ENCODE measurements around the gene CBR1. TPM values are rescaled to one million over a fixed set of nuclear protein-coding genes. Genes with fewer than 3 reads are reported as not detected.
A peak's percentile ranks its signal among the peaks of the same experiment; 100 is the strongest.
"Not testable (repeated sequence)": the region's sequence is repeated elsewhere in the genome, so short reads cannot be mapped to it uniquely, and the experiment has no call there.

The CBR1 gene
- total and polyA plus RNA-seq, 8 donors = 79.9 to 372 (median 155) TPM

- peaks cover 7 to 26% (median 19%) of the 10 kb centered on the region in 4 donors for H3K36me3 ChIP-seq
- peaks cover 30 to 62% (median 46%) of the 10 kb centered on the region in 4 donors for H3K4me1 ChIP-seq
- TF ChIP-seq POLR2AphosphoS5 (IDR thresholded peaks at IDR 0.05) (no peak), EP300 (IDR thresholded peaks at IDR 0.05) (no peak), POLR2A (IDR thresholded peaks at IDR 0.05) (no peak), CTCF (IDR thresholded peaks at IDR 0.05) (no peak)
- no peak for DNase-seq
- H3K27ac ChIP-seq = peak overlapping the region in 3 of 5 donors; percentile 4 to 36 (median 14)
- intact Hi-C loops (cut with DNase I; ENCODE audit: low total_unique reads) = no loop called here
- WGBS, 5 donors = 89 to 97% (median 94%) methylated on average over 12 of the region's 12 CpGs
- peaks cover 0 to 10% (median 3%) of the 10 kb centered on the region in 4 donors for H3K9me3 ChIP-seq
- H3K4me3 ChIP-seq = peak overlapping the region in 2 of 4 donors; percentile 79 to 86
- H3K27me3 ChIP-seq = no peaks in the 10 kb centered on the region
These were observed 2.8 kb downstream of the CBR1 start for GRCh38 chr21:36072453-36073162.

GRCh38 chr21:36073181-36073580, 3.4 kb downstream of the CBR1 start:
- Histone ChIP-seq H3K4me1 (peaks cover 30 to 66% (median 47%) of the 10 kb centered on the region in 4 donors), H3K27me3 (no peaks in the 10 kb centered on the region), H3K27ac (peak overlapping the region in 3 of 5 donors; percentile 4 to 36 (median 14)), H3K9me3 (peaks cover 0 to 10% (median 3%) of the 10 kb centered on the region in 4 donors), H3K4me3 (no peak overlapping the region), H3K36me3 (peaks cover 7 to 26% (median 19%) of the 10 kb centered on the region in 4 donors)
- TF ChIP-seq CTCF (IDR thresholded peaks at IDR 0.05) = no peak
- TF ChIP-seq POLR2A (IDR thresholded peaks at IDR 0.05) = no peak
- no peak for TF ChIP-seq POLR2AphosphoS5 (IDR thresholded peaks at IDR 0.05)
- no peak for TF ChIP-seq EP300 (IDR thresholded peaks at IDR 0.05)
- peak; percentile 56 to 57 for DNase-seq
- intact Hi-C loops (cut with DNase I; ENCODE audit: low total_unique reads) = no loop called here
- 21 to 28% (median 26%) methylated on average over 3 of the region's 3 CpGs for WGBS, 5 donors

GRCh38 chr21:36073911-36074310, 4.1 kb downstream of the CBR1 start:
- 88 to 94% (median 92%) methylated on average over 5 of the region's 5 CpGs for WGBS, 5 donors
- intact Hi-C loops (cut with DNase I; ENCODE audit: low total_unique reads); DNase-seq; H3K4me3 ChIP-seq; H3K9me3 ChIP-seq; H3K27me3 ChIP-seq: not testable (repeated sequence)
- H3K27ac ChIP-seq = peak overlapping the region in 1 of 5 donors; percentile 36
- peaks cover 7 to 26% (median 19%) of the 10 kb centered on the region in 4 donors for H3K36me3 ChIP-seq
- H3K4me1 ChIP-seq = peaks cover 30 to 68% (median 47%) of the 10 kb centered on the region in 4 donors

- no peaks in the 10 kb centered on the region for H3K9me3 ChIP-seq
- intact Hi-C loops (cut with DNase I; ENCODE audit: low total_unique reads) = no loop called here
- peaks cover 23 to 62% (median 41%) of the 10 kb centered on the region in 4 donors for H3K4me1 ChIP-seq
- WGBS, 5 donors = 71 to 83% (median 81%) methylated on average over 3 of the region's 3 CpGs
- H3K27me3 ChIP-seq = no peaks in the 10 kb centered on the region
- peaks cover 7 to 26% (median 19%) of the 10 kb centered on the region in 4 donors for H3K36me3 ChIP-seq
- peak overlapping the region in 1 of 5 donors; percentile 66 for H3K27ac ChIP-seq
- TF ChIP-seq POLR2AphosphoS5 (IDR thresholded peaks at IDR 0.05) (no peak), CTCF (IDR thresholded peaks at IDR 0.05) (no peak), EP300 (IDR thresholded peaks at IDR 0.05) (no peak), POLR2A (IDR thresholded peaks at IDR 0.05) (no peak)
- H3K4me3 ChIP-seq = no peak overlapping the region
- DNase-seq = peak in 1 of 2 donors; percentile 36
These were observed 5.3 kb downstream of the CBR1 start for GRCh38 chr21:36075171-36075570.

- Histone ChIP-seq H3K36me3 (peaks cover 7 to 26% (median 19%) of the 10 kb centered on the region in 4 donors), H3K4me3 (no peak overlapping the region), H3K9me3 (no peaks in the 10 kb centered on the region), H3K27me3 (no peaks in the 10 kb centered on the region), H3K27ac (peak overlapping the region in 3 of 5 donors; percentile 12 to 66 (median 52)), H3K4me1 (peaks cover 20 to 54% (median 34%) of the 10 kb centered on the region in 4 donors)
- 81 to 94% (median 88%) methylated on average over 5 of the region's 5 CpGs for WGBS, 5 donors
- no peak for DNase-seq
- intact Hi-C loops (cut with DNase I; ENCODE audit: low total_unique reads) = no loop called here
- TF ChIP-seq POLR2A (IDR thresholded peaks at IDR 0.05) (no peak), EP300 (IDR thresholded peaks at IDR 0.05) (no peak), POLR2AphosphoS5 (IDR thresholded peaks at IDR 0.05) (no peak), CTCF (IDR thresholded peaks at IDR 0.05) (no peak)
These were observed 6.1 kb downstream of the CBR1 start for GRCh38 chr21:36075953-36076352.

All from stomach (tissue), 9 donors.